Thyroid gland (tissue), 4 donors: ENCODE measurements around the gene DISC1.

ENCODE experiments used
- CTCF ChIP-seq, 6 experiments: fragments of 200-600 bp in 3 of 6; fragments of 450-650 bp in 3 of 6; sonication (generic) in 3 of 6; IDR thresholded peaks; one replicate each; pipeline ENCODE4 v1.5.1; 2016 to 2019; ENCODE audit warnings: antibody characterized with exemption in 6 of 6, mild to moderate bottlenecking in 2 of 6, inconsistent platforms in 1 of 6, moderate library complexity in 1 of 6
- POLR2A ChIP-seq, 2 donors: fragments of 450-650 bp; IDR thresholded peaks; one replicate each; pipeline ENCODE4 v1.6.1; 2017; ENCODE audit warnings: antibody characterized with exemption in 2 of 2, mild to moderate bottlenecking in 2 of 2, moderate library complexity in 1 of 2

- TF ChIP-seq CTCF (IDR thresholded peaks at IDR 0.05): no peak
- no peak for TF ChIP-seq POLR2A (IDR thresholded peaks at IDR 0.05)
Observed at GRCh38 chr1:231856894-231857293, 230.3 kb downstream of the DISC1 start.
